Measurements from ENCODE around the gene PRIMA1. TPM values are rescaled to one million over a fixed set of nuclear protein-coding genes. Genes with fewer than 3 reads are reported as not detected.

The PRIMA1 gene
- total and polyA plus RNA-seq, 10 of the 15 experiments (the other 5 are each of a cell fraction or from before 2014, with no cell fraction given) = not detected

DNA sequence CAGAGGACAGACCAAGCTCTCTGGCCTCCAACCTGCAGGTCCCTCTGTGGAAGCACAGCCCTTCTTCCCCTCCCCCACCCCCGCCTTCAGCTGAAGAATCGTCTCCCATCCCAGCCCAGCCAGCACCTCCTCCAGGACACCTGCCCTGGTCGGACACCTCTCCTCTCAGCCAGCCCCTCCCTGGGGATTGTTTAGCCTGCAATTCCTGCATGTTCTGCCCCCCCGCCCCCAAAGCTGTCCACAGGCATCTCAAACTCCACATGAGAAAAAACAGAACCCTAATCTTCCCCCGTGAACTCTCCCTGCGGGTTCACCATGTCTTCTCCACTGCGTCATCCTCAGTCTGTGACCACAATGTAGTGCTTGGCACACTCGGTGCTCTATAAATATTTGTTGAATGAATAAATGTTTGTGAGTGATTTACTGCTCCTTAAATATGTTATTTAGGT is 24.1 kb downstream of the PRIMA1 start:
- no peak for ATAC-seq
- CTCF ChIA-PET = no interaction called here
- TF ChIP-seq RAD21 (IDR thresholded peaks at IDR 0.05; ENCODE audit: insufficient read depth, low read depth, low read length) (no peak), TBL1XR1 (IDR thresholded peaks at IDR 0.05; ENCODE audit: low read depth, low read length) (no peak), RUNX3 (IDR thresholded peaks at IDR 0.05; ENCODE audit: low read length) (no peak), SREBF2 (IDR thresholded peaks at IDR 0.05; ENCODE audit: low read length) (no peak), ATF7 (IDR thresholded peaks at IDR 0.05; ENCODE audit: low read depth) (no peak), PAX8 (IDR thresholded peaks at IDR 0.05) (no peak), CHD2 (IDR thresholded peaks at IDR 0.05; ENCODE audit: borderline replicate concordance, low read depth, low read length) (no peak), HDAC6 (IDR thresholded peaks at IDR 0.05; ENCODE audit: unreplicated experiment) (no peak), SMC3 (IDR thresholded peaks at IDR 0.05; ENCODE audit: borderline replicate concordance, low read length) (no peak), GABPA (IDR thresholded peaks at IDR 0.05; ENCODE audit: low read depth) (no peak), EED (IDR thresholded peaks at IDR 0.05; ENCODE audit: low read depth) (no peak), PKNOX1 (IDR thresholded peaks at IDR 0.05) (no peak), IKZF2 (IDR thresholded peaks at IDR 0.05) (no peak), RAD51 (IDR thresholded peaks at IDR 0.05) (no peak), FOS (IDR thresholded peaks at IDR 0.05; ENCODE audit: borderline replicate concordance, extremely low read depth, insufficient read length) (no peak), CBX3 (IDR thresholded peaks at IDR 0.05; ENCODE audit: borderline replicate concordance, low read depth) (no peak)
- TF ChIP-seq, protein P1, sequence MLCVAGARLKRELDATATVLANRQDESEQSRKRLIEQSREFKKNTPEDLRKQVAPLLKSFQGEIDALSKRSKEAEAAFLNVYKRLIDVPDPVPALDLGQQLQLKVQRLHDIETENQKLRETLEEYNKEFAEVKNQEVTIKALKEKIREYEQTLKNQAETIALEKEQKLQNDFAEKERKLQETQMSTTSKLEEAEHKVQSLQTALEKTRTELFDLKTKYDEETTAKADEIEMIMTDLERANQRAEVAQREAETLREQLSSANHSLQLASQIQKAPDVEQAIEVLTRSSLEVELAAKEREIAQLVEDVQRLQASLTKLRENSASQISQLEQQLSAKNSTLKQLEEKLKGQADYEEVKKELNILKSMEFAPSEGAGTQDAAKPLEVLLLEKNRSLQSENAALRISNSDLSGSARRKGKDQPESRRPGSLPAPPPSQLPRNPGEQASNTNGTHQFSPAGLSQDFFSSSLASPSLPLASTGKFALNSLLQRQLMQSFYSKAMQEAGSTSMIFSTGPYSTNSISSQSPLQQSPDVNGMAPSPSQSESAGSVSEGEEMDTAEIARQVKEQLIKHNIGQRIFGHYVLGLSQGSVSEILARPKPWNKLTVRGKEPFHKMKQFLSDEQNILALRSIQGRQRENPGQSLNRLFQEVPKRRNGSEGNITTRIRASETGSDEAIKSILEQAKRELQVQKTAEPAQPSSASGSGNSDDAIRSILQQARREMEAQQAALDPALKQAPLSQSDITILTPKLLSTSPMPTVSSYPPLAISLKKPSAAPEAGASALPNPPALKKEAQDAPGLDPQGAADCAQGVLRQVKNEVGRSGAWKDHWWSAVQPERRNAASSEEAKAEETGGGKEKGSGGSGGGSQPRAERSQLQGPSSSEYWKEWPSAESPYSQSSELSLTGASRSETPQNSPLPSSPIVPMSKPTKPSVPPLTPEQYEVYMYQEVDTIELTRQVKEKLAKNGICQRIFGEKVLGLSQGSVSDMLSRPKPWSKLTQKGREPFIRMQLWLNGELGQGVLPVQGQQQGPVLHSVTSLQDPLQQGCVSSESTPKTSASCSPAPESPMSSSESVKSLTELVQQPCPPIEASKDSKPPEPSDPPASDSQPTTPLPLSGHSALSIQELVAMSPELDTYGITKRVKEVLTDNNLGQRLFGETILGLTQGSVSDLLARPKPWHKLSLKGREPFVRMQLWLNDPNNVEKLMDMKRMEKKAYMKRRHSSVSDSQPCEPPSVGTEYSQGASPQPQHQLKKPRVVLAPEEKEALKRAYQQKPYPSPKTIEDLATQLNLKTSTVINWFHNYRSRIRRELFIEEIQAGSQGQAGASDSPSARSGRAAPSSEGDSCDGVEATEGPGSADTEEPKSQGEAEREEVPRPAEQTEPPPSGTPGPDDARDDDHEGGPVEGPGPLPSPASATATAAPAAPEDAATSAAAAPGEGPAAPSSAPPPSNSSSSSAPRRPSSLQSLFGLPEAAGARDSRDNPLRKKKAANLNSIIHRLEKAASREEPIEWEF (IDR thresholded peaks at IDR 0.05; ENCODE audit: insufficient replicate concordance, low read depth, low read length) = no peak
- TF ChIP-seq, protein P2, sequence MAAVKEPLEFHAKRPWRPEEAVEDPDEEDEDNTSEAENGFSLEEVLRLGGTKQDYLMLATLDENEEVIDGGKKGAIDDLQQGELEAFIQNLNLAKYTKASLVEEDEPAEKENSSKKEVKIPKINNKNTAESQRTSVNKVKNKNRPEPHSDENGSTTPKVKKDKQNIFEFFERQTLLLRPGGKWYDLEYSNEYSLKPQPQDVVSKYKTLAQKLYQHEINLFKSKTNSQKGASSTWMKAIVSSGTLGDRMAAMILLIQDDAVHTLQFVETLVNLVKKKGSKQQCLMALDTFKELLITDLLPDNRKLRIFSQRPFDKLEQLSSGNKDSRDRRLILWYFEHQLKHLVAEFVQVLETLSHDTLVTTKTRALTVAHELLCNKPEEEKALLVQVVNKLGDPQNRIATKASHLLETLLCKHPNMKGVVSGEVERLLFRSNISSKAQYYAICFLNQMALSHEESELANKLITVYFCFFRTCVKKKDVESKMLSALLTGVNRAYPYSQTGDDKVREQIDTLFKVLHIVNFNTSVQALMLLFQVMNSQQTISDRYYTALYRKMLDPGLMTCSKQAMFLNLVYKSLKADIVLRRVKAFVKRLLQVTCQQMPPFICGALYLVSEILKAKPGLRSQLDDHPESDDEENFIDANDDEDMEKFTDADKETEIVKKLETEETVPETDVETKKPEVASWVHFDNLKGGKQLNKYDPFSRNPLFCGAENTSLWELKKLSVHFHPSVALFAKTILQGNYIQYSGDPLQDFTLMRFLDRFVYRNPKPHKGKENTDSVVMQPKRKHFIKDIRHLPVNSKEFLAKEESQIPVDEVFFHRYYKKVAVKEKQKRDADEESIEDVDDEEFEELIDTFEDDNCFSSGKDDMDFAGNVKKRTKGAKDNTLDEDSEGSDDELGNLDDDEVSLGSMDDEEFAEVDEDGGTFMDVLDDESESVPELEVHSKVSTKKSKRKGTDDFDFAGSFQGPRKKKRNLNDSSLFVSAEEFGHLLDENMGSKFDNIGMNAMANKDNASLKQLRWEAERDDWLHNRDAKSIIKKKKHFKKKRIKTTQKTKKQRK (IDR thresholded peaks at IDR 0.05; ENCODE audit: low read depth, low read length) = no peak

More for the DNA sequence above, 24.1 kb downstream of the PRIMA1 start:
- no peaks in the 10 kb centered on the region for H4K20me1 ChIP-seq (ENCODE audit: control insufficient read depth, insufficient read depth)
- no peak overlapping the region for H3K27ac ChIP-seq (ENCODE audit: control insufficient read depth, insufficient read depth)
- BruUV-seq (replicated peaks) = no TSS peak
- H3K4me1 ChIP-seq (ENCODE audit: control insufficient read depth, insufficient read depth, low read length) = no peaks in the 10 kb centered on the region
- ChIA-PET POLR2A (no interaction called here), SMC1A (ENCODE audit: uncharacterized antibody, unreplicated experiment) (no interaction called here), RAD21 (ENCODE audit: unreplicated experiment) (no interaction called here)
- DNase-seq (ENCODE audit: low read depth, low spot score) (no peak), FAIRE-seq (no peak)
- H2AFZ ChIP-seq (ENCODE audit: control insufficient read depth, low read depth, low read length) = no peak overlapping the region
- in situ Hi-C loops (cut with MboI) = no loop called here
- H3K27me3 ChIP-seq (replicated peaks in 1 of 2; ENCODE audit: control insufficient read depth in 2 of 2, insufficient read depth in 2 of 2, low read length in 1 of 2) = peaks cover 0 to 10% of the 10 kb centered on the region in 2 experiments; a peak in 2 of 4 replicates
- no peaks in the 10 kb centered on the region for H3K79me2 ChIP-seq (ENCODE audit: control insufficient read depth, insufficient read depth, low read length)
- H3K9ac ChIP-seq (ENCODE audit: control insufficient read depth, insufficient read depth, low read length) = no peak overlapping the region
- 7% methylated on average over 8 of the region's 8 CpGs for WGBS (ENCODE audit: insufficient coverage, insufficient replicate concordance, low lambda C conversion rate, missing lambda C conversion rate)
- no peaks in the 10 kb centered on the region for H3K9me3 ChIP-seq (replicated peaks; ENCODE audit: control insufficient read depth, insufficient read depth, low read length)
- no peaks in the 10 kb centered on the region for H3K36me3 ChIP-seq (ENCODE audit: control insufficient read depth in 2 of 2, insufficient read depth in 2 of 2, low read length in 1 of 2)
- H3K4me3 ChIP-seq = no peak overlapping the region
- H3K4me2 ChIP-seq (ENCODE audit: control insufficient read depth, insufficient read depth) = no peak overlapping the region
- intact Hi-C loops (cut with micrococcal nuclease; ENCODE audit: unreplicated experiment) = no loop called here

All from GM12878 (cell line).